ENCODE data around the gene CUL4A.
"Not testable (repeated sequence)": the region's sequence is repeated elsewhere in the genome, so short reads cannot be mapped to it uniquely, and the experiment has no call there.

DNA sequence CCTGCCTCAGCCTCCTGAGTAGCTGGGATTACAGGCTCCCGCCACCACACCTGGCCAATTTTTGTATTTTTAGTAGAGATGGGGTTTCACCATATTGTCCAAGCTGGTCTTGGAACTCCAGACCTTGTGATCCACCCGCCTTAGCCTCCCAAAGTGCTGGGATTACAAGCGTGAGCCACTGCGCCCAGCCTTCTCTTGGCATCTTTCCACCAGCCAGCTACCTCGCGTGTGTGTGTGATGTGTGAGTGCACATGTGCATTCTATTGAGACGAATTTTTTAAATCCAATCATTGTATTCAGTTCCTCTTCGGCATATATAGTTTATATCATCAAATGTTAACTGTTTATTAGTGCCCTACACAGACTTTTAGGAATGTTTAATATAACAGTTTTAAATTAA lies 32.2 kb downstream of the CUL4A start:
- TF ChIP-seq, protein P1, sequence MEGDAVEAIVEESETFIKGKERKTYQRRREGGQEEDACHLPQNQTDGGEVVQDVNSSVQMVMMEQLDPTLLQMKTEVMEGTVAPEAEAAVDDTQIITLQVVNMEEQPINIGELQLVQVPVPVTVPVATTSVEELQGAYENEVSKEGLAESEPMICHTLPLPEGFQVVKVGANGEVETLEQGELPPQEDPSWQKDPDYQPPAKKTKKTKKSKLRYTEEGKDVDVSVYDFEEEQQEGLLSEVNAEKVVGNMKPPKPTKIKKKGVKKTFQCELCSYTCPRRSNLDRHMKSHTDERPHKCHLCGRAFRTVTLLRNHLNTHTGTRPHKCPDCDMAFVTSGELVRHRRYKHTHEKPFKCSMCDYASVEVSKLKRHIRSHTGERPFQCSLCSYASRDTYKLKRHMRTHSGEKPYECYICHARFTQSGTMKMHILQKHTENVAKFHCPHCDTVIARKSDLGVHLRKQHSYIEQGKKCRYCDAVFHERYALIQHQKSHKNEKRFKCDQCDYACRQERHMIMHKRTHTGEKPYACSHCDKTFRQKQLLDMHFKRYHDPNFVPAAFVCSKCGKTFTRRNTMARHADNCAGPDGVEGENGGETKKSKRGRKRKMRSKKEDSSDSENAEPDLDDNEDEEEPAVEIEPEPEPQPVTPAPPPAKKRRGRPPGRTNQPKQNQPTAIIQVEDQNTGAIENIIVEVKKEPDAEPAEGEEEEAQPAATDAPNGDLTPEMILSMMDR (conservative IDR thresholded peaks at IDR 0.05 in 1 of 2, IDR thresholded peaks at IDR 0.05 in 1 of 2; ENCODE audit: low read depth in 1 of 2, low read length in 2 of 2): not testable (repeated sequence)
- not testable (repeated sequence) for TF ChIP-seq EZH2 (IDR thresholded peaks at IDR 0.05; ENCODE audit: low read length, missing control alignments)

Data from fibroblast of lung (primary cell).